OCI-LY3 (cell line): ENCODE data around the gene SPOCK1.

ENCODE experiments used
- H2AFZ ChIP-seq: fragments of 200-600, 300-600 bp; shearing (Covaris generic); 2 replicates; pipeline ENCODE4 v1.6.0; 2014; ENCODE audit warnings: antibody characterized with exemption, low read depth, low read length
- H3K27ac ChIP-seq: fragments of 200-600, 300-600 bp; sonication (generic); 2 replicates; pipeline ENCODE4 v1.5.1; 2014; ENCODE audit warnings: mild to moderate bottlenecking, low read length, moderate library complexity, mixed read lengths
- H3K27me3 ChIP-seq: fragments of 200-600, 300-600 bp; sonication (generic); 2 replicates; pipeline ENCODE4 v1.6.1; 2014; ENCODE audit warnings: low read depth, low read length, mixed read lengths
- H3K36me3 ChIP-seq: fragments of 200-600, 300-600 bp; sonication (generic); replicated peaks from 2 replicates; pipeline ENCODE3; 2014; ENCODE audit warnings: low read depth, low read length, mixed read lengths
- H3K4me1 ChIP-seq: fragments of 300-600, 200-600 bp; sonication (generic); 2 replicates; pipeline ENCODE4 v1.6.1; 2014; ENCODE audit warnings: low read length, mixed read lengths
- H3K4me2 ChIP-seq: fragments of 200-600, 300-600 bp; sonication (generic); 2 replicates; pipeline ENCODE4 v1.6.1; 2014; ENCODE audit warnings: low read length, mixed read lengths
- H3K4me3 ChIP-seq: fragments of 300-600, 200-600 bp; sonication (generic); 2 replicates; pipeline ENCODE4 v1.5.1; 2014; ENCODE audit warnings: antibody characterized with exemption, mild to moderate bottlenecking, low read length, moderate library complexity
- H3K79me2 ChIP-seq: fragments of 300-600, 200-600 bp; shearing (Covaris generic); 2 replicates; pipeline ENCODE4 v1.6.1; 2014; ENCODE audit warnings: mild to moderate bottlenecking, low read length, mixed read lengths
- H3K9ac ChIP-seq: fragments of 300-600, 200-600 bp; shearing (Covaris generic); 2 replicates; pipeline ENCODE4 v1.6.0; 2014; ENCODE audit warnings: mild to moderate bottlenecking, low read length, moderate library complexity
- H3K9me3 ChIP-seq: fragments of 200-600, 300-600 bp; shearing (Covaris generic); 2 replicates; pipeline ENCODE4 v1.6.1; 2014; ENCODE audit warnings: low read length, mixed read lengths; ENCODE audit not compliant: insufficient read depth
- H4K20me1 ChIP-seq: fragments of 200-600, 300-600 bp; sonication (generic); 2 replicates; pipeline ENCODE4 v1.6.1; 2016; ENCODE audit warnings: low read length, mixed read lengths; ENCODE audit not compliant: insufficient read depth
- EZH2phosphoT487 ChIP-seq: fragments of 200-600 bp; shearing (Covaris generic); IDR thresholded peaks from 2 replicates; pipeline ENCODE4 v1.6.1; 2018; ENCODE audit warnings: antibody characterized with exemption, mixed run types, low read depth
- TF ChIP-seq, protein P1 (sequence below): fragments of 200-600, 300-600 bp; sonication (generic); IDR thresholded peaks from 2 replicates; pipeline ENCODE4 v1.5.1; 2014; ENCODE audit warnings: antibody characterized with exemption, low read length, low read depth

Gene SPOCK1

GRCh38 chr5:136985785-136986475 lies 513.2 kb downstream of the SPOCK1 start:
- Histone ChIP-seq H3K4me2 (no peak overlapping the region), H2AFZ (no peak overlapping the region), H3K4me1 (no peaks in the 10 kb centered on the region), H3K36me3 (no peaks in the 10 kb centered on the region), H3K27ac (no peak overlapping the region), H4K20me1 (no peaks in the 10 kb centered on the region), H3K27me3 (no peaks in the 10 kb centered on the region), H3K79me2 (no peaks in the 10 kb centered on the region), H3K4me3 (no peak overlapping the region), H3K9ac (no peak overlapping the region), H3K9me3 (no peaks in the 10 kb centered on the region)
- TF ChIP-seq, protein P1, sequence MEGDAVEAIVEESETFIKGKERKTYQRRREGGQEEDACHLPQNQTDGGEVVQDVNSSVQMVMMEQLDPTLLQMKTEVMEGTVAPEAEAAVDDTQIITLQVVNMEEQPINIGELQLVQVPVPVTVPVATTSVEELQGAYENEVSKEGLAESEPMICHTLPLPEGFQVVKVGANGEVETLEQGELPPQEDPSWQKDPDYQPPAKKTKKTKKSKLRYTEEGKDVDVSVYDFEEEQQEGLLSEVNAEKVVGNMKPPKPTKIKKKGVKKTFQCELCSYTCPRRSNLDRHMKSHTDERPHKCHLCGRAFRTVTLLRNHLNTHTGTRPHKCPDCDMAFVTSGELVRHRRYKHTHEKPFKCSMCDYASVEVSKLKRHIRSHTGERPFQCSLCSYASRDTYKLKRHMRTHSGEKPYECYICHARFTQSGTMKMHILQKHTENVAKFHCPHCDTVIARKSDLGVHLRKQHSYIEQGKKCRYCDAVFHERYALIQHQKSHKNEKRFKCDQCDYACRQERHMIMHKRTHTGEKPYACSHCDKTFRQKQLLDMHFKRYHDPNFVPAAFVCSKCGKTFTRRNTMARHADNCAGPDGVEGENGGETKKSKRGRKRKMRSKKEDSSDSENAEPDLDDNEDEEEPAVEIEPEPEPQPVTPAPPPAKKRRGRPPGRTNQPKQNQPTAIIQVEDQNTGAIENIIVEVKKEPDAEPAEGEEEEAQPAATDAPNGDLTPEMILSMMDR = no peak
- TF ChIP-seq EZH2phosphoT487 = no peak

DNA sequence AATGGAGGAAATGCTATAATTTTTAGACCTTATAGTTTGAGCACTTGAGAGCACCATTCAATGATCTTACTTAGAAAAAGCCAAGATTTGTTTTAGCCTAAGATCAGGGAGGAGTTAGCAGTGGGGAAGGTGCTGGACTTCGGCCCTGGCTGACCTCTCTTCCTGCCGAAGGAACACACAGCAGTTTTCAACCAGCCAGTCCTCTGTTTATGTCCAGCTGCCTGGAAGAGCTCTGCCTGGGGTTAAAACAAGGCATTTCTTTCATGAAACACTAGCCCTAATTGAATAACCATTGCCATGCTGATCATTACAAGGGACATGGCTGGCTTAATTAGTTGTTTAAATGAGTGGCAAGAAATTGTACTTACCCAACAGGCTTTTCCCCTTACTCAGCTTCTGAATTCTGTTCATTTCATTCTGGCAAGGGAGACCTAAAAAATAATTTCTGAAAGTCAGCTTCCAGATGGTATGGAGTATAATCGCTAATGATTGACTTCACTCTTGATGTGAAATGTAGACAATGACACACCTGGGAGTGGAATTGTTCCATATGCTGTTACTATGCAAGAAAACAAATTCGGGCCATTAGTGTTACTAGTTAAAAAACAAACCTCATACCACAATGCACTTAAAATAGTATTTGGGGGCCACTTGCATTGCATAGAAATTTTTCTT lies 514.2 kb downstream of the SPOCK1 start:
- Histone ChIP-seq H3K27ac (no peak overlapping the region), H4K20me1 (no peaks in the 10 kb centered on the region), H3K4me3 (no peak overlapping the region), H3K79me2 (no peaks in the 10 kb centered on the region), H3K4me1 (no peaks in the 10 kb centered on the region), H3K9me3 (no peaks in the 10 kb centered on the region), H3K9ac (no peak overlapping the region), H3K27me3 (no peaks in the 10 kb centered on the region), H3K4me2 (no peak overlapping the region), H3K36me3 (no peaks in the 10 kb centered on the region), H2AFZ (no peak overlapping the region)
- TF ChIP-seq, protein P1 = no peak
- no peak for TF ChIP-seq EZH2phosphoT487

- Histone ChIP-seq H4K20me1 (no peaks in the 10 kb centered on the region), H2AFZ (no peak overlapping the region), H3K36me3 (no peaks in the 10 kb centered on the region), H3K79me2 (no peaks in the 10 kb centered on the region), H3K27me3 (no peaks in the 10 kb centered on the region), H3K9me3 (no peaks in the 10 kb centered on the region), H3K4me2 (no peak overlapping the region), H3K27ac (no peak overlapping the region), H3K4me3 (no peak overlapping the region), H3K9ac (no peak overlapping the region), H3K4me1 (no peaks in the 10 kb centered on the region)
- no peak for TF ChIP-seq EZH2phosphoT487
- TF ChIP-seq, protein P1 = no peak
These were observed 517.2 kb downstream of the SPOCK1 start for GRCh38 chr5:136981936-136982335.

GRCh38 chr5:136979131-136979530 lies 520.0 kb downstream of the SPOCK1 start:
- no peak overlapping the region for H3K4me3 ChIP-seq
- H4K20me1 ChIP-seq = no peaks in the 10 kb centered on the region
- no peak overlapping the region for H3K4me2 ChIP-seq
- no peaks in the 10 kb centered on the region for H3K79me2 ChIP-seq
- TF ChIP-seq EZH2phosphoT487 = no peak
- no peaks in the 10 kb centered on the region for H3K9me3 ChIP-seq
- H3K4me1 ChIP-seq = no peaks in the 10 kb centered on the region
- no peak overlapping the region for H2AFZ ChIP-seq
- H3K36me3 ChIP-seq = no peaks in the 10 kb centered on the region
- H3K9ac ChIP-seq = no peak overlapping the region
- H3K27me3 ChIP-seq = no peaks in the 10 kb centered on the region
- H3K27ac ChIP-seq = no peak overlapping the region
